ENCODE results near the gene CACNB2. TPM values are rescaled to one million over a fixed set of nuclear protein-coding genes. Genes with fewer than 3 reads are reported as not detected.

Gene CACNB2
- total RNA-seq, 4 donors from 2014 or later = 1.6 to 13.8 (median 5.0) TPM

- no peak overlapping the region for H3K4me3 ChIP-seq
- H3K36me3 ChIP-seq = no peaks in the 10 kb centered on the region
- WGBS, 2 donors = 57 to 59% methylated on average over 5 of the region's 5 CpGs
- no peaks in the 10 kb centered on the region for H3K9me3 ChIP-seq
- no peaks in the 10 kb centered on the region for H3K4me1 ChIP-seq
- TF ChIP-seq CTCF (IDR thresholded peaks at IDR 0.05) (no peak), EP300 (IDR thresholded peaks at IDR 0.05) (no peak), POLR2A (IDR thresholded peaks at IDR 0.05) (no peak)
- DNase-seq (ENCODE audit: low spot score in 2 of 2) = no peak
- no peak overlapping the region for H3K27ac ChIP-seq
- H3K27me3 ChIP-seq = no peaks in the 10 kb centered on the region
These were observed 185.8 kb downstream of the CACNB2 start for GRCh38 chr10:18325889-18326531.

DNA sequence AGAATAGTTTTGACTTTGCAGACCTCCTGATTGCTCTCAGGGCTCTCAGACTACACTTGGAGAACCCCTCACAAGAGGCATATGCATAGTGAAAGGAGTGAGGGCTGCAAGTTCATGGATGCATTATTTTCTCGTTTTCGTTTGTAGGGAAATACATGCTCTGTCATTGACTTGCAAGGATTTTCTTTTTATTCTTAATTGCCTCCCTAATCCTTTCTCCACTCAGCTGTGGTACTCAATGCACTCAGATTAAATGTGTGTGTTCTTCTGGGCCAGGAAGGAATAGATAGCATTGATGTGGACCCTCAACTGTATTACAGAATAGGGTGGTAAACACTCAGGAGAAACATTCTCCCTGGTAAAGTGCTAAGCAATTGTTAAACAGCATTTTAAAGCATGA is 188.7 kb downstream of the CACNB2 start:
- Histone ChIP-seq H3K36me3 (no peaks in the 10 kb centered on the region), H3K4me3 (no peak overlapping the region), H3K9me3 (no peaks in the 10 kb centered on the region), H3K4me1 (peaks cover 0 to 1% (median 0%) of the 10 kb centered on the region in 4 donors), H3K27me3 (no peaks in the 10 kb centered on the region), H3K27ac (no peak overlapping the region)
- 89 to 92% methylated on average over 2 of the region's 2 CpGs for WGBS, 2 donors
- no peak for DNase-seq (ENCODE audit: low spot score in 2 of 2)
- TF ChIP-seq POLR2A (IDR thresholded peaks at IDR 0.05) = no peak
- TF ChIP-seq CTCF (IDR thresholded peaks at IDR 0.05) = no peak
- TF ChIP-seq EP300 (IDR thresholded peaks at IDR 0.05) = no peak

DNA sequence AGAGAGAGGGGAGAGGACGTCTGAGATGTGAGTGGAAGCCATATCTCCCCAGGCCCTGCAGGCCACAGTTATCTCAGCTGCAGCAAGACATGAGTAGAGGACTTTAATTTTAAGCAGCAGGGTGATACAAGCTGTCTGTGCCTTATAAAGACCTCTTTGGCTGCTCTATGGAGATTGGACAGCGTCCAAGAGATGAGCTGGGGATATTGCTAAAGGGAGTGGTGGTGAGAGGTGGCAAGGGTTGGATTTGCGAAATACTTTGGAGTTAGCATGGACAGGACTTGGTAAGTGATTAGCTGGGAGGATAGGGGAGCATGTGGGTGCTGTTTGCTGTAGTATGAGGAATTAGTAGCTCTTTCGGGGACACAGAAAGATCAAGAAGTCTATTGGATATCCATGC is 191.8 kb downstream of the CACNB2 start:
- H3K4me3 ChIP-seq = no peak overlapping the region
- H3K9me3 ChIP-seq = no peaks in the 10 kb centered on the region
- DNase-seq (ENCODE audit: low spot score in 2 of 2) = no peak
- no peaks in the 10 kb centered on the region for H3K27me3 ChIP-seq
- H3K36me3 ChIP-seq = no peaks in the 10 kb centered on the region
- 86 to 88% methylated on average over 4 of the region's 4 CpGs for WGBS, 2 donors
- no peak for TF ChIP-seq POLR2A (IDR thresholded peaks at IDR 0.05)
- TF ChIP-seq CTCF (IDR thresholded peaks at IDR 0.05) = no peak
- peaks cover 0 to 7% (median 0%) of the 10 kb centered on the region in 4 donors for H3K4me1 ChIP-seq
- H3K27ac ChIP-seq = no peak overlapping the region

GRCh38 chr10:18332484-18332883 is 192.3 kb downstream of the CACNB2 start:
- WGBS, 2 donors = 91 to 96% methylated on average over 1 of the region's 1 CpG
- TF ChIP-seq EP300 (IDR thresholded peaks at IDR 0.05) = no peak
- TF ChIP-seq CTCF (IDR thresholded peaks at IDR 0.05) = no peak
- TF ChIP-seq POLR2A (IDR thresholded peaks at IDR 0.05) = no peak
- no peak for DNase-seq (ENCODE audit: low spot score in 2 of 2)
- Histone ChIP-seq H3K4me3 (no peak overlapping the region), H3K9me3 (no peaks in the 10 kb centered on the region), H3K4me1 (peaks cover 0 to 7% (median 0%) of the 10 kb centered on the region in 4 donors), H3K36me3 (no peaks in the 10 kb centered on the region), H3K27ac (no peak overlapping the region), H3K27me3 (no peaks in the 10 kb centered on the region)

- Histone ChIP-seq H3K4me1 (peaks cover 0 to 7% (median 0%) of the 10 kb centered on the region in 4 donors), H3K4me3 (peak overlapping the region in 1 of 4 donors; percentile 6), H3K9me3 (no peaks in the 10 kb centered on the region), H3K27ac (no peak overlapping the region), H3K36me3 (no peaks in the 10 kb centered on the region), H3K27me3 (no peaks in the 10 kb centered on the region)
- DNase-seq (ENCODE audit: low spot score in 2 of 2) = no peak
- TF ChIP-seq EP300 (IDR thresholded peaks at IDR 0.05) = no peak
- TF ChIP-seq POLR2A (IDR thresholded peaks at IDR 0.05) = no peak
- TF ChIP-seq CTCF (IDR thresholded peaks at IDR 0.05) = no peak
- 38 to 43% methylated on average over 5 of the region's 5 CpGs for WGBS, 2 donors
These were observed 193.4 kb downstream of the CACNB2 start for GRCh38 chr10:18333621-18334020.

Data from tibial nerve (tissue), 4 donors.